T-helper 9 cell (primary cell): Measurements from ENCODE around the gene RUNX2.

Experiments used
- DNase-seq: peaks from one replicate; pipeline ENCODE4 v3.0.0-alpha.2; 2020

Gene RUNX2

GRCh38 chr6:45630314-45630713 lies 302.2 kb downstream of the RUNX2 start:
- no peak for DNase-seq

- no peak for DNase-seq
Observed at GRCh38 chr6:45630801-45631200, 302.7 kb downstream of the RUNX2 start.

GRCh38 chr6:45631396-45631795 lies 303.3 kb downstream of the RUNX2 start:
- no peak for DNase-seq

GRCh38 chr6:45633272-45633908 lies 305.3 kb downstream of the RUNX2 start:
- DNase-seq, result no peak

- DNase-seq, result no peak
Observed at GRCh38 chr6:45634231-45634630, 306.1 kb downstream of the RUNX2 start.

GRCh38 chr6:45635284-45635867 lies 307.2 kb downstream of the RUNX2 start:
- no peak for DNase-seq

- no peak for DNase-seq
Observed at GRCh38 chr6:45637056-45637455, 308.9 kb downstream of the RUNX2 start.

GRCh38 chr6:45637611-45638257 lies 309.6 kb downstream of the RUNX2 start:
- no peak for DNase-seq

- no peak for DNase-seq
Observed at GRCh38 chr6:45640081-45640491, 312.0 kb downstream of the RUNX2 start.

GRCh38 chr6:45640811-45641210 lies 312.7 kb downstream of the RUNX2 start:
- DNase-seq, result no peak

- no peak for DNase-seq
Observed at GRCh38 chr6:45642331-45643125, 314.4 kb downstream of the RUNX2 start.

- DNase-seq, result no peak
Observed at GRCh38 chr6:45643126-45643525, 315.0 kb downstream of the RUNX2 start.

- no peak for DNase-seq
Observed at GRCh38 chr6:45644720-45645119, 316.6 kb downstream of the RUNX2 start.

GRCh38 chr6:45645302-45645701 lies 317.2 kb downstream of the RUNX2 start:
- no peak for DNase-seq

- no peak for DNase-seq
Observed at GRCh38 chr6:45647341-45648261, 319.5 kb downstream of the RUNX2 start.

GRCh38 chr6:45648262-45648620 lies 320.1 kb downstream of the RUNX2 start:
- no peak for DNase-seq

GRCh38 chr6:45650524-45651135 lies 322.5 kb downstream of the RUNX2 start:
- DNase-seq, result no peak

- no peak for DNase-seq
Observed at GRCh38 chr6:45651301-45651700, 323.2 kb downstream of the RUNX2 start.

GRCh38 chr6:45652416-45652815 lies 324.3 kb downstream of the RUNX2 start:
- DNase-seq, result no peak

- DNase-seq, result no peak
Observed at GRCh38 chr6:45653117-45653883, 325.2 kb downstream of the RUNX2 start.

GRCh38 chr6:45654673-45655072 lies 326.5 kb downstream of the RUNX2 start:
- no peak for DNase-seq
